Embryonic facial prominence (tissue), 1 donor: ENCODE results near the gene KAZALD1.

Source experiments
- DNase-seq: peaks from one replicate; pipeline ENCODE4 v3.0.0-alpha.2; 2016; ENCODE audit errors: extremely low spot score

Gene KAZALD1

DNA sequence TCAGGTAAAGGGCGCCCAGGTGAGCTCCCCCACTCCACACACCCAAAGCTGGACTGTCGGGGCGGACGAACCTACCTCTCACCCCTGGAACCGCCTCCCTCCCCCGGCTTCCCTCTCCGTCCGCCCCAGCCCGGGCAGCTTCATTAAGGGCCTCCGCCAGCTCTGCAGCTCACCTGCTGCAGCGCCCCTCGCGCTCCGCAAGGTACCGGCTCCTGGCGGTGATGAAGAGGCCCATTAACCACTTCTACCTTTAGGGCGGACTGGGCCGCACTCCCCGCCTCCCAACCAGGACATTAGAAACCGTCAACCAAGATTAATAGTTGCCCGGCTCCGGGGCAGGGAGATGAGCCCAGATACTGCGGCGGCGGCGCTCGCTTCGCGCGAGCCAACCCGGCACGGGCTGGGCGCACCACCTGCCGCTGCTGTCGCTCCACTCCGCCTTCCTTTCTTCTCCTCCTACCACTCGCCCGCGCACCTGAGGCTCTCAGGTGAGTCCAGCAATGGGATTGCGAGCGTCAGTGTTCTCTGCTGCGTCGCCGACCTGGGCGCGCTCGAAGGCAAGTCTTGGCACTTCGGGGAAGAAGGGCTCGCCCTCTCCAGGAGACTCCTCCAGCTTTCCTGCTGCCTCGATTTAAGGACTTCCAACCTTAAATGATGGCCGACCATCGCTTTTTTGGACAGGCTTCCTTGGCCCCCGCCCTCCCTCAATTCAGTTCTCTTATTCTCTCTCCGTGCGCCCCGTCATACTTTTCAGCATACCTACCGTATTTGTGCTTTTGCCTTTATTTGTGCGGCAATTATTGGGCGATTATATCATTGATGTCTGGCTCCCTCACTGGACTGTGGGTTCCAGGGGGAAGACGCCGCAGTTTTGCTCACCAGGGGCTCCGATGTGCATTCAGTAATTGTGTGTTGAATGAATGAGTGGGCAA, 13.6 kb upstream of the KAZALD1 start:
- no peak for DNase-seq

- no peak for DNase-seq
These were observed 11.3 kb upstream of the KAZALD1 start for GRCh38 chr10:101050208-101051069.

- no peak for DNase-seq
These were observed 9.5 kb upstream of the KAZALD1 start for GRCh38 chr10:101052285-101052684.

DNA sequence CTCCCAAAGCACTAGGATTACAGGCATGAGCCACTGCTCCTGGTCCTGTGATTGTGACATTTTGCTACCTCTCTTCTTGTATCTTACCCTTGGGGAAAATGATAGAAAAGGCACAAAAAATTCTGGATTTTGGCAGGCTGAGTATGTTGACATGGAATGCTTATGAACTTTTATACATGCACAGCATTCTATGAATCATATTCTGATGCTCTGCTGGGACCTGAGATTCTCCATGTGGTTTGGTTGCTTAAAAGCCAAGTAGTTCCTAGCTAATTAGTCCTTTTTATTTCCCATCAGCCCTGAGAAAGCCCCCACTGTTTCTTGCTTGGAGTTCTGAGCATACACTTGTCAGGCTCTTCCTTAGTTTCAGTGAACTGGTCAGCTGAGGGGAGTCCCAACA, 8.3 kb upstream of the KAZALD1 start:
- no peak for DNase-seq

DNA sequence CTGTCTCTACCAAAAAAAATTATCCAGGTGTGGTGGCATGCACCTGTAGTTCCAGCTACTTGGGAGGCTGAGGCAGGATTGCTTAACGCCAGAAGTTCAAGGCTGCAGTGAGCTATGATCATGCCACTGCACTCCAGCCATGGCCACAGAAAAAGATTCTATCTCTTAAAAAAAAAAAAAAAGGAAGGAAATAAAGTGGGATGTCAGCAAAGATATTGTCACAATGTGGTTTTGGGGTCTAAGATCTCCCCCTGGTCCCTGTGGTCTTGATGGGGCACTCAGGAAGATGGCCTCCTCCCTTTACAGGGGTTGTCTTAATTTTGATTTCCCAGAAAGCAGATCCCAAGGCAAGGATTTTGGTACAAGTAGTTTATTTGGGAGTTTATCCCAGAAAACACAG, 7.4 kb upstream of the KAZALD1 start:
- no peak for DNase-seq

GRCh38 chr10:101054876-101055275, 6.9 kb upstream of the KAZALD1 start:
- no peak for DNase-seq

GRCh38 chr10:101055411-101055810, 6.4 kb upstream of the KAZALD1 start:
- no peak for DNase-seq

DNA sequence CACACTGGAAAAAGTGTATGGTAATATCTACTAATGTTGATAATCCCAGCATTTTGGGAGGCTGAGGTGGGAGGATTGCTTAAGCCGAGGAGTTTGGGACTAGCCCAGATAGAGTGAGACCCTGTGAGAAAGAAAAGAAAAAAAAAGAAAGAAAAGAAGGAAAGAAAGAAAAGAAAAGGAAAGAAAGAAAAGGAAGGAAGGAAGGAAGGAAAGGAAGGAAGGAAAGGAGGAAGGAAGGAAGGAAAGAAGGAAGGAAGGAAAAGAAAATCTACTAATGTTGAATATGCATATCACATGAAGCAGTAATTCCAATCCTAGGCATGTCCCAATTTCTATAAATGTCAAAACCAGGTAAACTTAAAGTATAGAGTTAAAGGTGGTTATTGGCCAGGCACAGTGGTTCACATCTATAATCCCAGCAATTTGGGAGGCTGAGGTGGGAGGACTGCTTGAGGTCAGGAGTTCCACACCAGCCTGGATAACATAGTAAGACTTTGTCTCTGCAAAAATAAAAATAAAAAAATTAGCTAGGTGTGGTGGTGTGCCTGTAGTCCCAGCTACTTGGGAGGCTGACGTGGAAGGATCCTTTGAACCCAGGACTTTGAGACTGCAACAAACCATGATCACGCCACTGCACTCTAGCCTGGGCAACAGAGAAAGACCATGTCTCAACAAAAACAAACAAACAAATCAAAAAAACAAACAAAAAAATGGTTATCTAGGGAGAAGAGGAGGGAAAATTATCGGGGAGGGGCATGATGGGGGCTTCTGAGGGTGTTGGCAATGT, 5.2 kb upstream of the KAZALD1 start:
- DNase-seq: no peak

DNA sequence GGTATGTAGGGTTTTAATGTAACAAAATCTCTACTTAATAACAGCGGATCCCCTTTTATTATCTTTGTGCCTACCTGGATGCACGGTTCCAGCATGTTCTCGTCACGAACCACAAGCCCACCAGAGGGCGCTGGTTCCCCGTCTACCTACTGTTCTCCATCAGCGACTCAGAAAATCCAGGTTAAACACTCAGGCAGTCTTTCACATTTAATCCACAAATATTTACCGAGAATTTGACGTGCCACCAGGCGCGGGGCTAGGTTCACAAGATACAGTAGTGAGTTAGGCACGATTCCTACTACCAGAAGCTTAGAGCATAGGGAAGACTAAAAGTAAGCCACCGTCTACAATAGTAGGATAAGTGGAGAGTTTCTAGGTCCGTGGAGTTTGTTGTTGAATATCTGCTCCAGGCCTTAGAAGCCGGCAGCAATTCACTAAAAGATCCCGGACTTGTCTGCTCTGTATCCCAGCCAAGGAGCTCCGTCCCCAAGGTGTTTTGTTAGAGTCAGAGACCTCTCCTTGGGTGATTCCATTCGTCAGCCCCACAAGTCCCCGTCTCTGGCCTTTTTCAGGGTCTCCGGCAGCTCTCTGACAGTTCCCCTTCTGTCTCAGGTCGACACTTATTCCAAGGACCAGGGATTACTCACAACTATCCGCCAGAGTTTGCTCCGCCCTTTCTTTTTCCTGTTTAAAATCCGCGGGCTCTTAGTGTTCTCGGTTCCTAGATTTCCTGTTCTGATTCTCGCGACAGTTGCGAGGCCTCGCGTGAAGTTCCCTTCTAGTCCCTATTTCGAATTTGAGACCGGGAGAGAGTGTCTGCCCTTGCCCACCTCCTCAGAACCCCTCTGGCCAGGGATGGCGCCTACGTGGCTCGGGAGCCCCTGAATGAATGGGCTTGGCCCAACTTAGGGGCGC, 1.5 kb upstream of the KAZALD1 start:
- peak; percentile 93 for DNase-seq

GRCh38 chr10:101060951-101061623, 702 bp upstream of the KAZALD1 start:
- DNase-seq: peak; percentile 82

- no peak for DNase-seq
These were observed 652 bp downstream of the KAZALD1 start for GRCh38 chr10:101062232-101063049.

DNA sequence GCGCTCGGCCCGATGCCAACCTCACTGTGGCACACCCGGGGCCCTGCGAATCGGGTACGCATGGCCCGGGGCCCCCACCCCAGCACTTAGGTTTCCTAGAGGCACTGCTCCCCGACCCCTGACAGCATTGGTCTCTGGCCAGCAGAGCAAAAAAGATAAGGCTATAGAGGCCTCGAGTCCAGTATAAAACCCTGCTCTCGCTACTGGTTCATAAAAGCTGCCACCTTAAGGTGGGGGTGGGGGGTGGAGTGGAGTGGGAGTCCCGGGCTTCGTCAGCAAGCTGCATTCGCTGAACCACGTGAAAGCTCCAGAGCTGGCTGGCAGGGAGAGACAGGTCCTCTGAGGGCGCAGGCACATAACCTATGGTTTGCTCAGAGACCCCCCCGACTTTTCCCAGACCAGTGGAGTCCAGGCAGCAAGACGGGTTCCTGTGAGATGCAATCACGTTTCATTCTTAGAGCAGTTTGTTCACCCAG, 1.3 kb downstream of the KAZALD1 start:
- DNase-seq: no peak

DNA sequence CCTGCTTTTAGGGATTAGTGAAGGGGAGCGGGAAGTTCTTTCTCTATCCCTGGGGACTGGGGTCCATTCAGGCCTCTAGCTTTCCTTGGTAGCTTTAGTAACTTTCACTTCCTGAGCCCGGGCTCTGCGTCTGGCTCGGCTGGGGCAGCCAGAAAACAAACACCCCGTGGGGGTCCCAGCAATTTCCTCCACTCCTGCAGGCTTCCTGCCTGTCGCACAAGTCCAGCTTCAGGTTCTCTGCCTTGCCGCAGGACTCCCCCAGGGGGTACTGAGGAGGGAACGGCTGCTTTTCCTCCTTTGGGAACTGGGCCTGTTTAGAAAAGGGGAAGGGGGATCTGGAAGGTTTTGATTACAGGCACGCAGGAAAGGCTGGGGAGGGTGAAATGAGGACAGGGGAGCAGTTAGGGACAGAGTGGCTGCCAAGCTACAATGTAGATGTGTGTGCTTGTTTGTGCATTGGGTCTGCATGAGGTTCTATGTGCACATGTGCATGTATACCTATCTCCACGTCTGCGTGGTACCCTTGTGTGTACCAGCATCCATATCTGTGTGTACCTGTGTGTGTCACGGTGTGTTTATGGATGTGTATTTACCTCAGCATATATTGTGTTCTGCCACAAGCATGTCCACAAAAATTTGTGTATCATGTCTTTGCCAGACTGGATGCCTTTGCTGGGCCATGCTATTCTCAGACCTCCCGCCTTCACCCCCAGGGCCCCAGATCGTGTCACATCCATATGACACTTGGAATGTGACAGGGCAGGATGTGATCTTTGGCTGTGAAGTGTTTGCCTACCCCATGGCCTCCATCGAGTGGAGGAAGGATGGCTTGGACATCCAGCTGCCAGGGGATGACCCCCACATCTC, 2.0 kb downstream of the KAZALD1 start:
- no peak for DNase-seq

DNA sequence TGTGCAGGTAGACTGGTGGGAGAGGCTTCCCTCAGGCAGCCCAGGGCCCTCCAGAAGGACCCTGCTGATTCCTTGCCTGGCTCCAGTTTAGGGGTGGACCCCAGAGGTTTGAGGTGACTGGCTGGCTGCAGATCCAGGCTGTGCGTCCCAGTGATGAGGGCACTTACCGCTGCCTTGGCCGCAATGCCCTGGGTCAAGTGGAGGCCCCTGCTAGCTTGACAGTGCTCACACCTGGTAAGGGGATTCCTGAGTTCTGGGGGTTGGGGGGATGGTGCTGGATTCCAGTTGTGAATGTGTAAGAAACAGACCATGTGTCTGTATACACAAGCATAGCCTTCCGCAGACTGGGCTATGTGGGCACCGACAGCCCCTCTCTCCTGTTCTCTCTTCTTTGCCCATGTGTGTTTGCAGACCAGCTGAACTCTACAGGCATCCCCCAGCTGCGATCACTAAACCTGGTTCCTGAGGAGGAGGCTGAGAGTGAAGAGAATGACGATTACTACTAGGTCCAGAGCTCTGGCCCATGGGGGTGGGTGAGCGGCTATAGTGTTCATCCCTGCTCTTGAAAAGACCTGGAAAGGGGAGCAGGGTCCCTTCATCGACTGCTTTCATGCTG, 2.7 kb downstream of the KAZALD1 start:
- DNase-seq: no peak

GRCh38 chr10:101065481-101066145, 3.8 kb downstream of the KAZALD1 start:
- no peak for DNase-seq

DNA sequence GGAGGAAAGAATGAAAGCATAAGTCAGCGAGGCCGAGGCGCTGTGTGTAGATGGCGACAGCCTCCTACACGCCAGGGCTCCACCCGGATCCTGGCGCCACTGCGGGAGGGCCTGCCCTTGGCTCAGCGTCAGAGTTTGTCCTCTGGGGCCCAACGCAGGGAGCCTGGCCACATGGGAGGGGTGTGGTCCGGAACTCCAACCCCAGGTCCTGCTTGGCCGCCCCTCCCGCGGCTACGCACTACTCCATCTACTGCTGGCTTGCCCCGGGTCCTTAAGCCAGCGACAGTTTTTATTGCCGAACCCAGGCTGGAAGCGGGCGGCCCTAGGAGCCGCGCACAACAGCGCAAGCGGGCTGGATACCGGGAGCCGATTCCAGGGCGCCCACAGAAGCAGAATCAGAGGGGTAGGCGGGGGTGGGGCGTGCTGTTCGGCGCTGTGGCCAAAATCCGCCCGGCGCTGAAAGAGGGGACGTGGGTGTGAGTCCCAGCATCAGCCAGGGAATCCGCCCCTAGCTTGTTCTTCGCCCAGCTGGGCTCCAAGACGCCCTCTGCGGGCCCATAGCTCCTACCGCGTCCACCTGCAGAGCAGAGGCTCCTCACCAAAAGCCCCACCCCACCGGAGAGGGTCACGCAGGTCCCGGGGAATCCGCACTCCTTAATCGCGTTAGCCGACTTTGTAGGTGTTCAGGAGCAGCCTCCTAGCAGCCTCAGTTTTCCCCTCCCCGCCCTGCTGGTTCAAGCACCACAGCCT, 4.5 kb downstream of the KAZALD1 start:
- DNase-seq: no peak
